A549 treated with AZD9567 at 1 μM for 4 hours (cell line): ENCODE results near the gene SNED1. TPM values are rescaled to one million over a fixed set of nuclear protein-coding genes. Genes with fewer than 3 reads are reported as not detected.

Experiments
- total RNA-seq: library from RNA; stranded (reverse); fragments of 200-300 nt; extraction: Qiagen RNA extraction; gene quantifications from 5 replicates; pipeline ENCODE4 v1.2.3, GENCODE V29; 2022; ENCODE audit not compliant: insufficient read depth

SNED1 gene
- total RNA-seq = 0.69 to 0.92 TPM (median 0.85 TPM) in 5 replicates

DNA sequence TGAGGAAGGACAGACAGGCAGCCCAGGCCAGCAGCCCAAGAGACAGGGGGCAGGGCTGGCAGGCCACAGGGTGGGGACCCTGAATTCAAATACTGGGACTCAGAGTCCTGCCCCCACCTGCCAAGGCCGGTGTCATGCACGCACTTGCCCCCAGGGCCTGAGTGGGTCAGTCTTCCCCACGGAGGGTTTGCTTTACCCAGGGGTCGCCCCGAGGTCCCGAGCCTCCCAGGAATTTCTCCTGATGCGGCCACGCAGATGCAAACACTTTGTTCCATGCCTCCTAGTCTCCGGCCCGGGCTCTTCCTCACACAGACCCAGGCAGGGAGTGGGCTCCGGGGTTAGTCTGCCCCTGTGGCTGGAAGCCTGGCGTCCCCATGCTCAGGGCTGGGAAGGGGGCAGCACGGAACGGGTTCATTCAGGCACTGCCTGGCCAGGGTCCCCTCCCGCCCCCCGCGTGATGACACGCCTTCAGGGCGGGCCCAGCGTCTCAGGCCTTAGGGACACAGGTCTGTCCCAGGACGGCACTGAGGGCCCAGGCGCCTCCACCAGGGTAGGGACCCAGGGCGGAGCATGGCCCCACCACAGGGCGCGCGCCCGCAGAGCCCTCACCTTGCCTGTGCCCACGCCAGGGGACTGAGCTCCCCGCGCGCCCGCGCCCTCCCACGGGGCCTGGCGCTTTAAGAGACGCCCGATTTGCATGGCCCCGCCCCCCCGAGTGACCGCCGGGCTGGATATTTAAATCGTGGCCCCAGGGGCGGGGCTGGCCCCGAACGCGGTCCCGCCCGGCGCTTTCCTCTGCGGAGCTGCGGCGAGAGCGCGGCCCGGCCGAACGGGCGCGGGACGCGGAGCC lies at the start of gene SNED1:
Gene SNED1 (plus strand): TSS at position 763 of the 850 bp plus-strand sequence. CDS start 220 bp downstream, outside the sequence.

DNA sequence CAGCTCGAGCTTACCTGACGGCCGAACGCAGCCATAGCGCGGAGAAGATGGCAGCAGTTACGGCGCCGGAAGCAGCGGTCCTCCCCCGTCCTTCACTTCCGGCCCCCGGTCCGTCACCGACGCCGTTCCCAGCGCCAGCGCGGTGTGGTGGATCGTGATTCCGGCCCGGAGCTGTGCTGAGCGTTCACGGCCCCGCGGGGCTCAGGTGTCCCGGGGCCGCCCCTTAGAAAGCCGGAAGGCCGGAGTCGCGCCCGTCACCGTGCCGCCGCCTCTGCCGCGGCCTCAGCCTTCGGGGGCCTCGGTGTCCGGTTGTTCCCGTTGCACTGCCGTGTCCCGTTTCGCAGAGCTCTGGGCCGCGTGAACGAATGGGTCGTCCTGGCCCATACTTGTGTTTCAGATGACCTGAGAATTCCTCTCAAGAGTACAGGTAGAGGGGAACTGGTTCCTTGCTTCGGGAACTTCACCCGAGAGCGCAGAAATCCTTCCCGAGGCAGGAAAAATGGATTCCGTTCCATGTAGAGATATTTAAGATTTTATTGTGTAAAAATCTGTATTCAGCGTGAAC lies 103.9 kb downstream of the SNED1 start, which contains the start of gene MTERF4:
Gene MTERF4 (minus strand): TSS at position 49 of the 565 bp plus-strand sequence. CDS start 14 bp downstream, at position 35.

Other genes starting within 250 kb of the SNED1 start
- gene KIF1A, start 178.4 kb upstream of the SNED1 start, total RNA-seq = 0.70 to 5.0 TPM (median 0.92 TPM) in 5 replicates
- not detected in 5 replicates for gene AGXT, start 129.8 kb upstream of the SNED1 start, total RNA-seq
- 0.06 to 0.14 TPM (median 0.12 TPM) in 4 of 5 replicates, not detected in the other for gene MAB21L4, start 102.5 kb upstream of the SNED1 start, total RNA-seq
- gene CROCC2, start 92.3 kb upstream of the SNED1 start, total RNA-seq = not detected in 5 replicates
- 19.1 to 26.0 TPM (median 23.8 TPM) in 5 replicates for gene MTERF4, start 103.7 kb downstream of the SNED1 start, total RNA-seq
- 7.0 to 10.4 TPM (median 8.6 TPM) in 5 replicates for gene PASK, start 150.9 kb downstream of the SNED1 start, total RNA-seq
- gene PPP1R7, start 151.8 kb downstream of the SNED1 start, total RNA-seq = 59.2 to 70.8 TPM (median 60.9 TPM) in 5 replicates
- 1.7 to 3.7 TPM (median 2.1 TPM) in 5 replicates for gene ANO7, start 190.1 kb downstream of the SNED1 start, total RNA-seq